ENCODE data around the gene TAL1.
"Not testable (repeated sequence)": the region's sequence is repeated elsewhere in the genome, so short reads cannot be mapped to it uniquely, and the experiment has no call there.

The TAL1 gene

GRCh38 chr1:47232187-47232874, at the start of gene TAL1:
TAL1 (minus strand) TSS chr1:47232225; CDS start chr1:47225888, 6,337 bp downstream.
- no peak for DNase-seq

- no peak for DNase-seq
Measured at GRCh38 chr1:47280142-47280541, 48.1 kb upstream of the TAL1 start.

- no peak for DNase-seq
Measured at GRCh38 chr1:47276850-47277249, 44.8 kb upstream of the TAL1 start.

GRCh38 chr1:47275811-47276210, 43.8 kb upstream of the TAL1 start:
- DNase-seq: not testable (repeated sequence)

- not testable (repeated sequence) for DNase-seq
Measured at GRCh38 chr1:47265529-47265928, 33.5 kb upstream of the TAL1 start.

- peak; percentile 32 for DNase-seq
Measured at GRCh38 chr1:47262787-47263413, 30.9 kb upstream of the TAL1 start.

GRCh38 chr1:47257224-47257623, 25.2 kb upstream of the TAL1 start:
- DNase-seq: no peak

- no peak for DNase-seq
Measured at GRCh38 chr1:47252795-47253194, 20.8 kb upstream of the TAL1 start.

- DNase-seq: no peak
Measured at GRCh38 chr1:47252369-47252768, 20.3 kb upstream of the TAL1 start.

GRCh38 chr1:47249755-47250154, 17.7 kb upstream of the TAL1 start:
- no peak for DNase-seq

- DNase-seq: no peak
Measured at GRCh38 chr1:47244339-47244862, 12.4 kb upstream of the TAL1 start.

GRCh38 chr1:47243910-47244309, 11.9 kb upstream of the TAL1 start:
- DNase-seq: no peak

GRCh38 chr1:47241114-47242113, 9.4 kb upstream of the TAL1 start:
- no peak for DNase-seq

- no peak for DNase-seq
Measured at GRCh38 chr1:47238935-47239592, 7.0 kb upstream of the TAL1 start.

GRCh38 chr1:47235806-47236205, 3.8 kb upstream of the TAL1 start:
- DNase-seq: no peak

- no peak for DNase-seq
Measured at GRCh38 chr1:47235241-47235681, 3.2 kb upstream of the TAL1 start.

- DNase-seq: no peak
Measured at GRCh38 chr1:47233186-47233585, 1.2 kb upstream of the TAL1 start.

GRCh38 chr1:47231301-47232186, 481 bp downstream of the TAL1 start:
- DNase-seq: peak; percentile 21

- peak; percentile 30 for DNase-seq
Measured at GRCh38 chr1:47230692-47231300, 1.2 kb downstream of the TAL1 start.

- DNase-seq: no peak
Measured at GRCh38 chr1:47229886-47230691, 1.9 kb downstream of the TAL1 start.
